Activated CD8-positive, alpha-beta memory T cell treated with anti-CD3 and anti-CD28 coated beads, Interleukin-2, amount 50 U/mL, for 48 hours (primary cell): ENCODE results near the gene FOSL2.
A peak's percentile ranks its signal among the peaks of the same experiment; 100 is the strongest.

Source experiments
- DNase-seq: peaks from one replicate; pipeline ENCODE4 v3.0.0-alpha.2; 2020

FOSL2 gene

DNA sequence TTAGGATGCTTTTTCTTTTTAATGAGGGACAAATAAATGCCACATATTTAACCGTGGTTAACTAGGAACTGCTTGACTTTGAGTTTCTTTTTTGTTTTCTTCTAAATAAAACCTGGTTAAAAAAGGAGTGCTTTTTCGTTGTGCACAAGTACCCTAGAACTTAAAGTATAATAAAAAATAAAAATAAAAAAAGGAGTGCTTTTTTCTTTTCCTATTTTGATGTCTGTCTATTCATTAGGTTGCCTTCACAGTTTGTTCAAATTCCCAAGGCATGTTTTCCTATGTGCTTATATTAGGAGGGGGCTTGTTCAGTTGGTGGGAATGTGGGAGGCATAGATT is 4.4 kb downstream of the FOSL2 start:
- no peak for DNase-seq

DNA sequence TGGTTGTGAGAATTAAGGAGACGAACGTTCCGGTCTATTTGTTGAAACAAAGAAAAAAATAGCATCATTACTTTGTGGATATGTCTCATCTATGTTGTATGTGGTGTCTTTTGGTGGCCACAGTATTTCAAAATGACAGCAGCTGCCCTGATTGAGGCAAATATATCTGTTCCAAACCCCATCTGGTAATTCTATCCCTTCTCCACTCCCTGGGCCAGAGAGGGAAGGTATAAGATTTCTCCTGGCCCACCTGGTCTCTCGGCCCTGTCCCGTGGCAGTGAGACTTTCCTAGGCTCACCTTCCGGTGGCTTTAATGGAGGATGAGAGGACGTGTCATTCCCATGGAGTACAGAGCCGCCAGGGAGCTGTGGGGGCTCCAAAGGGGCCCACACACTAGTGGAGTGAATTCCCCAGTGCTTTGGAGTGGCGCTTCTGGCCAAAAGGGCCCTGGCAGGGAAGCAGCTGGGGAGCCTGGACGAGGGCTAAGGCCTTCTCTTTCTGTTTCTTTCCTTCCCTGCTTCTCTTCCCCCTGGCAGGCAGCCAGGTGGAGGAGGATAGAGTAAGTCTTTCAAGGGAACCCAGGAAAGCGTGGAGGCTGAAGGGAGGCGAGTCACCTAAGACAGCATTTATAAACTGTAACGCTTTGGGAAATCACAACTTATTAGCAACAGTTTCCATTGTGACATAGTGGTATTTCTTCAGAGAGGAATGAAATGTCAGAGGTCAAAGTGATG is 5.6 kb downstream of the FOSL2 start:
- DNase-seq = no peak

DNA sequence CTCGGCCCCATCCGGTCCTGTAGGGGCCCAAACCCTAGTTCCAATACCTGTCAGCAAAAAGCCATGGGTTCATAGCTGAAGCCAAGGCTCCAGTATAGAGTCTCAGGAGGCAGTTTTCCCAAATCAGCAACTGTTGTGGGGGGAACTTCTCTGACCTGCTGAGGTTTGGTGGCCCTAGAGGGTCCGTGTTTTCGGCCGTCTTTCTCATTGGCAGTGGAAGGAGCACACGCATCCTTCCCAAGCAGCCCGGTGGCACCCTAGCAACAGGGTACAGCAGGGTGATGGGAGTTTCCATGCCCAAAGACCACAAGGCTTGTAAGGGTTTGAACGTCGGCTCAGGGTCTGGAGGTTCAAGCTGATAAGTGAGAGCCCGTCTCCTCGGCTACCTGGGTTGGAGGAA is 6.6 kb downstream of the FOSL2 start:
- no peak for DNase-seq

DNA sequence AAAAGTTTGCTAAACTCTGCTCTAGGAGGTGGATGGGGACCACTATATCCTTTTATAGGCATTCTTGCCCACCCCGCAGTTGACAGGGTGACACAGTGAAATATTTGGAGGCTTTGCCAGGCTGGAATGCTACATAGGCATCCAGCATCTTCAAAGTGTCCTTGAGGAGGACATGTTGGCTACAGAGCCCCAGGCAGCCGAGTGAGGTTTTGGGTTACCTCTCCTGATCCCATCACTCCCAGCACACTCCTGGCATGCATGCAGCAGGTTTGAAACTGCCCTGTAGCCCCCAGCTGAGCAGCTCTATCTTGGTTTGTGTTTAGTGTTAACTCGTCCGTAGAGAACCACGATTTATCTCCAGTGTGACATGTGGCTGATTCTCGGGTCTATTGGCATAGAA is 7.3 kb downstream of the FOSL2 start:
- DNase-seq = no peak

DNA sequence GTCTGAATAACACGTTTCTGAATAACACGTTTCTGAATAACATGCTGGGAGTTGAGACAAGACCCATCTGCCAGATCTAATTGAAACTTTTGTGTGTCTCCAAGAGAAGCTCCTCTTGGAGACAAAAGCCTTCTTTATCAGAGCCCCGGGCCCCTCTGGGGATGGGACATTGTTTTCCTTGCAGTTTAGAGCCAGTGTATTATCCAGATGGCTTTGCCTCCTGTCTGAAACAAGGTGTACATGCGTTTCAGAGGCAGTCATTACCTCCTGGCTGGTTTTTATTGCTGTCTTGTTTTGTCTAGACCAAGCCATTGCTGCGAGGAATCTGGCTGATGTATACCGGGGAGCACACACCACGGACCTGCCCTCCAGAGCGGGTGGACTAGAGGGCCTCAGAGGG is 7.8 kb downstream of the FOSL2 start:
- DNase-seq = no peak

DNA sequence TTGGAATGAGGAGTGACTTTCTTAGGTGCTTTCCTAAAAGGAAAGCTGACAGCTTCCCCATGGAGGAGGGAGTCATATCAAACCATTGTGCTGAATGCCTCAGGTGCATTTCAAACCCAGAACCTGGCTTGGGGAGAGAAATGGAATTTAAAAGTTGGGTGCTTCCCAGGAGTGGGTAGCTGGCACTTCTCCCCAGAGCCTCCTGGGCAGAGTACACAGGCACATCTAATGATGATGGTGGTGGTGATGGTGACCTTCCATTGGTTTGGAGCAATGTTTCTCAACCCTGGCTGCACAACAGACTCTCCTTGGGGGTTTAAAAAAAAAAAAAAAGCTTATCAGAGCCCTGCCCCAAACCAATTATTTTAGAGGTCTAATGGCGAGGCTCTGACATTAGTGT is 8.3 kb downstream of the FOSL2 start:
- no peak for DNase-seq

DNA sequence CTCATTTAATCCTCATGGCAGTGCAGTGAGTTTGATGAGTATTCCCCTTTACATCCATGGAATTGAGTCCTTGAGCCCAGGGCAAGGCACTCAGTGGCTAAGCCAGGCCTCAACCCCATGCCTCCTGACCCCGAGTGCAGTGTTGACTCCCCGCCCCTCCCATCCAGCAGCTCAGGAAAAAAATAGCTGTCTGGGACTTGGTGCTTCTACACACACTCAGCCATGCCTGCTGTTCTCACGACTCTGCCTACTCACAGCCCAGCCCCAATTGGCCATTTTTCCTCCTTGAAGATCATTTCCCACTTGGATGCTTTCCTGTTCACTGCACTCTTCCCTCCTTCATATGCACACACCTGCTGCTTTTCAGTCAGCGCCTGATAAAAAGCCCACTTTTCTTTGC is 8.8 kb downstream of the FOSL2 start:
- no peak for DNase-seq

DNA sequence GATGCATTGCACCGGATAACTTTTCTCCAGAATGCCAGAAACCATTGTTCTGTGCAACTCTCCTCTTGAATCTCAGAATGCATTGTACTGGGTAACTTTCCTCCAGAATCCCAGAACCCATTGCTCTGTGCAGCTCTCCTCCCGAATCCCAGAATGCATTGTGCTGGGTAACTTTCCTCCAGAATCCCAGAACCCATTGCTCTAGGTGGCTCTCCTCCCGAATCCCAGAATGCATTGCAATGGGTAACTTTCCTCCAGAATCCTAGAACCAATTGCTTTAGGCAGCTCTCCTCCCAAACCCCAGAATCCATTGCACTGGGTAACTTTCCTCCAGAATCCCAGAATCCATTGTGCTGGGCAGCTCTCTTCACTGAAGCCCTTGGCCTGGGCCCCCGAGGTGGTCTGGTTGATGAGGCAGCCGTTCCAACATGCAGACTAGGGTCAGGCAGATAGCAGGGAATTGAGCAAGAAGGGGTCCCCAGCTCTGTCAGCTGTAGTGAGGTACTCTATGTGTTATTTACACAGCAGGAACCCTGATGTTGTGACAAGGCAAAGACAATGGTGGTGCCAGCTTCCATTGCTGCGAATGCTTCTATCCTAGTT is 9.4 kb downstream of the FOSL2 start:
- no peak for DNase-seq

DNA sequence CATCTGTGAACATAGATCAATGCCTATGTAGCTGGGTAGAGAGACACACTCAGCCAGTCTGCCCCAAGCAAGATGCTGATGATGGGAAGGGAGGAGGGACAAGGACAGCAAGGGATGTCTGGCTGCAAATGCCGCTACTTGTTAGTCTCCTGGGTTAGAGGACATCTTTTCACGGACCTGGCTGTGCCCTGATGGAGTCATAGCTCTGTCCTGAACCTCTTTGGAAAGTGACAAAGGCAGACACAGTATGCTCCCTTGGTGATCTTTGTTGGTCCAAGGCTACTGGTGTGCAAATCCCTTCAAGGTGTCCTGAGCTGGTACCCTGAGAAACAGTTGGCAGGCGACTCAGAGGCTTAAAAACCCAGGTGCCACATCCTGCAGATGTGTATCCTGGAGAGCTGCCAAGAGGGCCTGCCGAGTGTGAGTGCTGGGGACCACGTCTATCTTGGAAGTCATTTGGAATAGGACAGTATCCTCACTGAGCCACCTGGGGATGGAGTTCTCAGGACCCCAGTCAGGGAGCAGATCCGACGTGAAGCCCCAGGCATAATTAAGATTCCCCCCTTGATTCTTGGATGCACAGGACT is 10.8 kb downstream of the FOSL2 start:
- DNase-seq = no peak

DNA sequence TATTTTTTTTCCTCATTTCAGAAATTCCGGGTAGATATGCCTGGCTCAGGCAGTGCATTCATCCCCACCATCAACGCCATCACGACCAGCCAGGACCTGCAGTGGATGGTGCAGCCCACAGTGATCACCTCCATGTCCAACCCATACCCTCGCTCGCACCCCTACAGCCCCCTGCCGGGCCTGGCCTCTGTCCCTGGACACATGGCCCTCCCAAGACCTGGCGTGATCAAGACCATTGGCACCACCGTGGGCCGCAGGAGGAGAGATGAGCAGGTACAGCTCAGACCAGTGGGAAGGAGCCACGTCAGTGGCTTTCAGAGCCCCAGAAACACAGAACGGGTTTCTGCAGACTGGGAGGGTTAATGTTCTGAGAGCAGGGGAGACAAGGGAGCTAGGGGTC is 11.4 kb downstream of the FOSL2 start:
- no peak for DNase-seq

DNA sequence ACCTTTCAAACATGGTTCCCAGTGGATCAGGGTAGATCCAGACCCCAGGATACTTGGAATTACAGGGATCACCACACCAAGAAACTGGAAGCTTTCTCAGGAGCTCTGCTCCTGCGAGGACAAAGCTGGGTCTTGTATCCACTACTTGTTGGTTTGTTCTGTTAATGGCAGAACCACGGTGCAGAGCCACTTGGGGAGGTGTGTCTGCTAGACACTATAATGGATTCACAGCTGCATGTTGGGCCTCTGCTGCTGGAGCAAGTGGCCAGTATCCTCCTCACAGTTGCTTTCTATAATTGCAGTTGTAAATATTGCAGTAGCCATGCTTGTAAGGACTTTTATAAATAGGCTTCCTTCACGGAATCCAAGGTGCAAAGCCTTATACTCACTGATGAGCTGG is 12.9 kb downstream of the FOSL2 start:
- DNase-seq = no peak

DNA sequence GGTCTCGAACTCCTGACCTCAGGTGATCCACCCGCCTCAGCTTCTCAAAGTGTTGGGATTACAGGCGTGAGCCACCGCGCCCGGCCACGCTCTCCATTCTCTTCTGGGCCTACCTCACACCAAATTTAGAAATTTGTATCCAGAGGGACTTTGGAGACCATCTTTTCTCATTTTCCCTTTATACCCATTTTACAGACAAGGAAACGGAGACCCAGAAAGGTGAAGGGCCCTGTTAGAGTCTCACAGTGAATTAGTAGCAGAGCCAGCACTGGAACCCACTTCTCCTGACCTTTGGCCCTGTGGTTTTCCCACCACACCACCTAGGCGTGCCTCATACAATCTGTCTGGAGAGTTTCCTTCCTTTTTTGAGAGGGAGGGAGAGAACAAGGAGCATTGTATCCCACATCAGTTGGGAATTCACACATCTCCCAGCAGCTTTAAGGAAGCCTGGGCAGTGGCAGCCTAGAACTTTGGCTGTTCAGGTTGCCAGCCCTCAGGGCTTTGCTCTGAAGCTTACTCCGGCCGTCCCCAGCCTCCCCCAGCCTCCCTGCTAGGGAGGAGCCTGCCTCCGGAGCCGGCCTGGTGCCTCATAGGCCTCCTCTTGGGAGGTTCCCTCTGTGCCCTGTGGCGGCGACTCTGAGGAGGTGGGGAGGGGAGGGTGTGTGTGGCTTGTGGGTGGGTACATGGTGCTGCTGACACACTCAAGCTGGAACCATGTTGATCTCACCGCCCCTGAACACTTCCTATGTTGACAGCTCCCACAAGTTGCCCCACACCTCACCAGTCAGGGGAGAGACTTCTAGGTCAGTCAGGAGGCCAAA is 13.8 kb downstream of the FOSL2 start:
- peak; percentile 81 for DNase-seq

DNA sequence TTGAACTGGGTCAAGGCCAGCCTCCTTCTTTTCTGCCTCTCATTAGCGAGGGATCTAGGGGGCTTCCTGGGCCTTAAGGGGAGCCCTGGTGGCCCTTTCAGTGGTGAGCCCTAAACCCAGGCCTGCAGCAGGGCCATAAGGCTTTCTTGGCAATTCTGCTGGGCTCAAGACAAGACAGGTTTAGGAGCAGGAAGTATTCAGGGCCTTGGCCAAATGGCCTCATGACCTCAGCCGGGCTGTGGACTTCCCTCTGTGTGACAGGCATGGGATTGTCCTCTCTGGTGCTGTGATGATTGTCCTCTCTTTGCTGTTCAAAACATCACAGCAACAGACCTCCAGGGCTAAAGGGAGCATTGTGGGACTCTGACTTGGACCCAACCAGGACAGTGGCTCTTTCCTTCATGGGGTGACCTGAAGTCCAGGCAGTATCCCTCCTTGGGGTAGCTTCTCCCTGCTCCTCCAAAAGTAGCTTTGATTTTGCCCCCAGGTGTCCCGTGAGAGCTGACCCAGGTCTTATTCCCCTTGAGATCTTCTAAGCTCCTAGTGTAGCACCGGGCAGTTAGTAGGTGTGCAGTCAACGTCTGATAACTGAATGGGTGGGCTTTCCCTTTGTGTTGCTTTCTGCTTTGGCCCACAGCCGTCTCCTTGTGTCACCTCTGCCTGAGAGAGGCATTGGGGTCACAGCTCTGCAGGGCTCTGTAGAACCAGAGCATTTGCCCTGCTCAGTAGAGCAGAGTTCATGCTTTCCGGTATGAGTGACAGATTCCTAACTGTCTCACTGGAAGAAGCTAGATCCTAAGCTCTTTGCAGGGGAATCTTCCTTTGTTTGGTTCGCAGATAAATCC is 14.7 kb downstream of the FOSL2 start:
- DNase-seq = no peak

DNA sequence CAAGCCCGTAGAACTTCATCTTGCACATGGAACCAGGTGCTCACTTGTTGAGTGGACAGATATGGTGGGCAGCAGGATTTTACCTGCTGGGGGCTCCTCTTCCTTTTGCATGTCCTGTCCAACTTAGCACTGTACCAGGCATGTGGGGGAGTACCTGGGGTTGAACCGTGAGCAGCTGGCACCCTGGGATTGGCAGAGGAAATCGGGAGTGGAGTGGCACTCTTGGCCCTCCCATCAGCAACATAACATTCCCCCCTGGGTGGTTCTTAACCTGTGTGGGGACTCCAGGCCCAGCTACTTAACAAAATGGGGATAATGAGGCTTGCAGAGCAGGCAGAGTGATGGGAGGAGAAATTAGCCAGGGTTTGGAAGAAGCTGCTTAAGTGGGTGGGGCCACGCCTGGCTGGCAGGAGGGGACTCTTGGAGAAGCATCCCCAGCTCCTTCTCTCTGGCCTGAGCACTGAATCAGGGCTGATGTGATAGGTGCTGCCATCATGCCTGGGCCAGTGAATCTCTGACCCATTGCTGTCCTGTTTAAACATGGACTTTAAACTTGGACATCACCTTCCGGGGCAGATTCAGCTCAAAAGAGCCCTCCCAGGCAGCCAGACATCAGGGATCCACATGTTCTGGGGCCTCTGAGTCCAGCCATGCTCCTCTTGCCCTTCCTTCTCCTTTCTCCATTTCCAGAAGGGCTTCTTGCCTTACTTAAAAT is 15.5 kb downstream of the FOSL2 start:
- no peak for DNase-seq

DNA sequence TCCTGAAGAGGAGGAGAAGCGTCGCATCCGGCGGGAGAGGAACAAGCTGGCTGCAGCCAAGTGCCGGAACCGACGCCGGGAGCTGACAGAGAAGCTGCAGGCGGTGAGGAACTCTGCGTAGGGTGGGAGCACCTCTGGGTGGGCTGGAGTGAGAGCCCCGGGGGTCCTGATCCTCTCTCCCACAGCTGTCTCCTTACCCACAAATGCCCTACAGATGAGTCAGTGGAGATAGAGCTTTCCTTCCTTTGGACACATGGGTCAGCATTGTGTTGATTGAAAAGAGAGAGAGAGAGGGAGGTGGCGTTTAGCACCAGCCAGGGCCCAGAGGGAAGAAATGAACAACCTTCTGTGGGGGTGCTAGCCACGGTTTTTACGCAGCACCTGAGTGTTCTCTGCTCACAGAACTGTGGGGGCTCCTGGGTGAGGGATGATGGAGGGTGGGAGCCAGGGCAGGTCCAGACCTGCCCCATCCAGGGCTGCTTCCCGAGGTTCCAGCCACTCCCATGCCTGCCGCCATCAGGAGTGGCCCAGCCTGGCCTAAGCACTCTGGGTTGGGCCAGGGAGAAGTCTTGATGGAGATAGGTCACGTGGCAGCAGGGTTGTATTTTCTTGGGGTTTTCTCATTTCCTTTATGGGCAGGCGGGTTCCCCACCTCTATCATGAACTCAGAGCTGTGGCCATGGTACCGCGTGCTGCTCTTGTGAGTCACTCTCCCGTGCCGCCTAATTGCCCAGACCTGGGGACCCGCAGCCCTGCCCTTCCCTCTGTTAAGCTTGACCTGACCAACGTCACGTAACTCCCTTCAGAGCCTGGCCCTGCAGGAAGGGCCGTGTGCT is 16.3 kb downstream of the FOSL2 start:
- peak; percentile 86 for DNase-seq

DNA sequence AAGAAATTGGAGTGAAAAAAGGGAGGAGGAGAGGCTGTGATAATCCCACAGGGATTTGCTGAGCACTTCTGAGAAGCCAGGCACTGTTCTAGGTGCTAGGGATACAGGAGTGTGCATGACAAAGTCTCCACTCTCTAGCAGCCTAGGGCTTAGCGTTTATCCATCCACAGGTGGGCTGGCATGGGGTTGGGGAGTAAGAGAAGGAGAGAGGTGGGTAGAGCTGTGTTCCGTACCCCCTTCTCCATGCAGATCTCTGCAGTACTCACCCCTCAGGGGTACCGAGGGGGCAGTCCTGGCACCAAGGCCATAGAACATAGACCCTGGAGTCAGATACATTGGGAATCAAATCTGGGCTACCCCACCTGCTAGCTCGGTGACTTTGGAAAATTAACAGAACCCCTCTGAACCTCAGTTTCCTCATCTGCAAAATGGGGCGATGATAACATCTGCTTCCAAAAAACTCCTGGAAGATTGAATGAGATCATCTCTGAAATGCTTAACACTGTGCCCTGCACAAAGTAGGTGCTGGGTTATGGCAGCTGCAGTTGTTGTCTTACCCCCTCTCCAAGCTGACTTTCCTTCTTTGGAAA is 18.6 kb downstream of the FOSL2 start:
- DNase-seq = no peak

DNA sequence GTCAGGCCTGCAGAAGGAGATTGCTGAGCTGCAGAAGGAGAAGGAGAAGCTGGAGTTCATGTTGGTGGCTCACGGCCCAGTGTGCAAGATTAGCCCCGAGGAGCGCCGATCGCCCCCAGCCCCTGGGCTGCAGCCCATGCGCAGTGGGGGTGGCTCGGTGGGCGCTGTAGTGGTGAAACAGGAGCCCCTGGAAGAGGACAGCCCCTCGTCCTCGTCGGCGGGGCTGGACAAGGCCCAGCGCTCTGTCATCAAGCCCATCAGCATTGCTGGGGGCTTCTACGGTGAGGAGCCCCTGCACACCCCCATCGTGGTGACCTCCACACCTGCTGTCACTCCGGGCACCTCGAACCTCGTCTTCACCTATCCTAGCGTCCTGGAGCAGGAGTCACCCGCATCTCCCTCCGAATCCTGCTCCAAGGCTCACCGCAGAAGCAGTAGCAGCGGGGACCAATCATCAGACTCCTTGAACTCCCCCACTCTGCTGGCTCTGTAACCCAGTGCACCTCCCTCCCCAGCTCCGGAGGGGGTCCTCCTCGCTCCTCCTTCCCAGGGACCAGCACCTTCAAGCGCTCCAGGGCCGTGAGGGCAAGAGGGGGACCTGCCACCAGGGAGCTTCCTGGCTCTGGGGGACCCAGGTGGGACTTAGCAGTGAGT is 19.4 kb downstream of the FOSL2 start:
- no peak for DNase-seq

DNA sequence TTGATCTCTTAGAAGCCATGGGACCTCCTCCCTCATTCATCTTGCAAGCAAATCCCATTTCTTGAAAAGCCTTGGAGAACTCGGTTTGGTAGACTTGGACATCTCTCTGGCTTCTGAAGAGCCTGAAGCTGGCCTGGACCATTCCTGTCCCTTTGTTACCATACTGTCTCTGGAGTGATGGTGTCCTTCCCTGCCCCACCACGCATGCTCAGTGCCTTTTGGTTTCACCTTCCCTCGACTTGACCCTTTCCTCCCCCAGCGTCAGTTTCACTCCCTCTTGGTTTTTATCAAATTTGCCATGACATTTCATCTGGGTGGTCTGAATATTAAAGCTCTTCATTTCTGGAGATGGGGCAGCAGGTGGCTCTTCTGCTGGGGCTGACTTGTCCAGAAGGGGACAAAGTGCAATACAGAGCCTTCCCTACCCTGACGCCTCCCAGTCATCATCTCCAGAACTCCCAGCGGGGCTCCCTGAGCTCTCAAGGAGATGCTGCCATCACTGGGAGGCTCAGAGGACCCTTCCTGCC is 20.0 kb downstream of the FOSL2 start:
- DNase-seq = no peak

DNA sequence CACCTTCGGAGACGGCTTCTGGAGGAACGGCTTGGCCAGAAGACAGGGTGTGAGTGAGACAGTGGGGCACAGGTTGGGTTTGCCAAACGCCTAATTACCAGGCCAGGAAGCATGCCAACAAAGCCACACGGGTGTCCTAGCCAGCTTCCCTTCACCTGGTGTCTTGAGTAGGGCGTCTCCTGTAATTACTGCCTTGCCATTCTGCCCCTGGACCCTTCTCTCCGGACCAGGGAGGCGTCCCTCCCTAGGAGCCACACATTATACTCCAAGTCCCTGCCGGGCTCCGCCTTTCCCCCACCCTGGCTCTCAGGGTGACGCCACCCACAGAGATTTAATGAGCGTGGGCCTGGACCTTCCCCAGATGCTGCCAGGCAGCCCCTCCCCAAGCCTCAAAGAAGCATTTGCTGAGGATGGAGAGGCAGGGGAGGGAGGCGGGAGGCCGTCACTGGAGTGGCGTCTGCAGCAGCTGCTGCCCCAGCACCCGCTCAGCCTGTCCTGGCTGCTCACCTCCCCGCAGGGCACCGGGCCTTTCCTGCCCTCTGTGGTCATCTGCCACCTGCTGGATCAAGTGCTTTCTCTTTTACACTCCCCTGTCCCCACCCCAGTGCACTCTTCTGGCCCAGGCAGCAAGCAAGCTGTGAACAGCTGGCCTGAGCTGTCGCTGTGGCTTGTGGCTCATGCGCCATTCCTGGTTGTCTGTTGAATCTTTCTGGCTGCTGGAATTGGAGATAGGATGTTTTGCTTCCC is 20.7 kb downstream of the FOSL2 start:
- DNase-seq = no peak
